ENCODE results near the gene MAPK8IP2.

MAPK8IP2 gene

GRCh38 chr22:50576070-50576469 lies 24.5 kb upstream of the MAPK8IP2 start:
- DNase-seq = no peak

- no peak for DNase-seq
These were observed 23.5 kb upstream of the MAPK8IP2 start for GRCh38 chr22:50576806-50577696.

- DNase-seq = no peak
These were observed 23.0 kb upstream of the MAPK8IP2 start for GRCh38 chr22:50577697-50577986.

- DNase-seq = no peak
These were observed 22.4 kb upstream of the MAPK8IP2 start, which contains the start of gene CPT1B for GRCh38 chr22:50577987-50578775. Gene CPT1B, minus strand, starts transcription at chr22:50578427. Its CDS starts 512 bp downstream, at chr22:50577915.

GRCh38 chr22:50578776-50579310 lies 21.8 kb upstream of the MAPK8IP2 start:
- DNase-seq = no peak

GRCh38 chr22:50579752-50580151 lies 20.8 kb upstream of the MAPK8IP2 start:
- DNase-seq = no peak

GRCh38 chr22:50581031-50581949 lies 19.3 kb upstream of the MAPK8IP2 start:
- no peak for DNase-seq

GRCh38 chr22:50581950-50582492 lies 18.6 kb upstream of the MAPK8IP2 start:
- peak; percentile 76 for DNase-seq

GRCh38 chr22:50582493-50583293 lies 17.9 kb upstream of the MAPK8IP2 start, which contains the start of gene CHKB:
Gene CHKB, minus strand, starts transcription at chr22:50582849. Its CDS starts 68 bp downstream, at chr22:50582781.
- peak; percentile 100 for DNase-seq

GRCh38 chr22:50583294-50583861 lies 17.2 kb upstream of the MAPK8IP2 start:
- no peak for DNase-seq

GRCh38 chr22:50584106-50585096 lies 16.2 kb upstream of the MAPK8IP2 start:
- DNase-seq = no peak

- DNase-seq = no peak
These were observed 15.4 kb upstream of the MAPK8IP2 start for GRCh38 chr22:50585238-50585637.

- no peak for DNase-seq
These were observed 14.8 kb upstream of the MAPK8IP2 start for GRCh38 chr22:50585781-50586180.

- no peak for DNase-seq
These were observed 14.2 kb upstream of the MAPK8IP2 start for GRCh38 chr22:50586416-50586815.

GRCh38 chr22:50587407-50587806 lies 13.2 kb upstream of the MAPK8IP2 start:
- DNase-seq = no peak

GRCh38 chr22:50595189-50595588 lies 5.4 kb upstream of the MAPK8IP2 start:
- no peak for DNase-seq

GRCh38 chr22:50597097-50597496 lies 3.5 kb upstream of the MAPK8IP2 start:
- no peak for DNase-seq

- peak; percentile 84 for DNase-seq
These were observed 657 bp upstream of the MAPK8IP2 start for GRCh38 chr22:50599816-50600455.

Data from activated effector memory CD4-positive, alpha-beta T cell treated with anti-CD3 and anti-CD28 coated beads, Interleukin-2, amount 50 U/mL, for 16 hours (primary cell).